Measurements from ENCODE around the gene GPATCH4.

DNA sequence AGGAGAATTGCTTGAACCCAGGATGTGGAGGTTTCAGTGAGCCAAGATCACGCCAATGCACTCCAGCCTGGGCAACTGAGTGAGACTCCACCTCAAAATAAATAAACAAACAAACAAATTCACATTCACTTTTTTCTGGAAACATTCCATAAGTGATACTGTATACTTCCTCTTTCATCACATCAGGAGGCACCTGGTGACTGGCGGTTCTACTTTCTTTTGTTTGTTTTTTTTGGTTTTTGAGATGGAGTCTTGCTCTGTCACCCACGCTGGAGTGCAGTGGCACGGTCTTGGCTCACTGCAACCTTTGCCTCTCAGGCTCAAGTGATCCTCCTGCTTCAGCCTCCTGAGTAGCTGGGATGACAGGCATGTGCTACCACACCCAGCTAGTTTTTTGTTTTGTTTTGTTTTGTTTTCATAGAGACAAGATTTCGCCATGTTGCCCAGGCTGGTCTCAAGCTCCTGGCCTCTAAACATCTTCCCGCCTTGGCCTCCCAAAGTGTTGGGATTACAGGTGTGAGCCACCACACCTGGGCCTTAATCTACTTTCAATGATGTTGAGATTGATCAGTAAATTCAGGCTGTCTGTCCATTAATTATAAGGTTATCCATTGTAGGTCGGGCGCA, 28.7 kb upstream of the GPATCH4 start:
- TF ChIP-seq POLR2AphosphoS5 (IDR thresholded peaks at IDR 0.05; ENCODE audit: low read depth, low read length), result no peak
- TF ChIP-seq TAF1 (IDR thresholded peaks at IDR 0.05; ENCODE audit: borderline replicate concordance, insufficient read depth, low read length), result no peak
- TF ChIP-seq, protein P1, sequence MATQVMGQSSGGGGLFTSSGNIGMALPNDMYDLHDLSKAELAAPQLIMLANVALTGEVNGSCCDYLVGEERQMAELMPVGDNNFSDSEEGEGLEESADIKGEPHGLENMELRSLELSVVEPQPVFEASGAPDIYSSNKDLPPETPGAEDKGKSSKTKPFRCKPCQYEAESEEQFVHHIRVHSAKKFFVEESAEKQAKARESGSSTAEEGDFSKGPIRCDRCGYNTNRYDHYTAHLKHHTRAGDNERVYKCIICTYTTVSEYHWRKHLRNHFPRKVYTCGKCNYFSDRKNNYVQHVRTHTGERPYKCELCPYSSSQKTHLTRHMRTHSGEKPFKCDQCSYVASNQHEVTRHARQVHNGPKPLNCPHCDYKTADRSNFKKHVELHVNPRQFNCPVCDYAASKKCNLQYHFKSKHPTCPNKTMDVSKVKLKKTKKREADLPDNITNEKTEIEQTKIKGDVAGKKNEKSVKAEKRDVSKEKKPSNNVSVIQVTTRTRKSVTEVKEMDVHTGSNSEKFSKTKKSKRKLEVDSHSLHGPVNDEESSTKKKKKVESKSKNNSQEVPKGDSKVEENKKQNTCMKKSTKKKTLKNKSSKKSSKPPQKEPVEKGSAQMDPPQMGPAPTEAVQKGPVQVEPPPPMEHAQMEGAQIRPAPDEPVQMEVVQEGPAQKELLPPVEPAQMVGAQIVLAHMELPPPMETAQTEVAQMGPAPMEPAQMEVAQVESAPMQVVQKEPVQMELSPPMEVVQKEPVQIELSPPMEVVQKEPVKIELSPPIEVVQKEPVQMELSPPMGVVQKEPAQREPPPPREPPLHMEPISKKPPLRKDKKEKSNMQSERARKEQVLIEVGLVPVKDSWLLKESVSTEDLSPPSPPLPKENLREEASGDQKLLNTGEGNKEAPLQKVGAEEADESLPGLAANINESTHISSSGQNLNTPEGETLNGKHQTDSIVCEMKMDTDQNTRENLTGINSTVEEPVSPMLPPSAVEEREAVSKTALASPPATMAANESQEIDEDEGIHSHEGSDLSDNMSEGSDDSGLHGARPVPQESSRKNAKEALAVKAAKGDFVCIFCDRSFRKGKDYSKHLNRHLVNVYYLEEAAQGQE (IDR thresholded peaks at IDR 0.05; ENCODE audit: insufficient read depth in 1 of 2, low read depth in 2 of 2, low read length in 2 of 2), result no peak
- no peak for TF ChIP-seq FOXP2 (optimal IDR thresholded peaks at IDR 0.05; ENCODE audit: borderline replicate concordance, extremely low read depth, extremely low read length, insufficient read depth)
